Stomach (tissue), 9 donors: ENCODE measurements around the gene PPP1R14C. TPM values are rescaled to one million over a fixed set of nuclear protein-coding genes. Genes with fewer than 3 reads are reported as not detected.

Source experiments
- DNase-seq, 2 donors: peaks; one replicate each; pipeline versions ENCODE4 v3.0.0 to v3.0.0-alpha.2; 2013 to 2019
- H3K27ac ChIP-seq, 5 donors: fragments of 200-600 bp in 4 of 5; sonication (generic) in 4 of 5; one replicate each; pipeline ENCODE4 v1.5.1; 2013 to 2019; ENCODE audit warnings: mild to moderate bottlenecking in 1 of 5, moderate library complexity in 1 of 5
- H3K27me3 ChIP-seq, 3 donors: fragments of 200-600 bp; sonication (generic); one replicate each; pipeline ENCODE4 v1.5.1; 2017 to 2019; ENCODE audit warnings: mixed run types in 1 of 3
- H3K36me3 ChIP-seq, 4 donors: fragments of 200-600 bp; sonication (generic); 1 replicate in 3 of 4; 2 replicates in 1 of 4; pipeline ENCODE4 v1.5.1; 2016 to 2019
- H3K4me1 ChIP-seq, 4 donors: fragments of 200-600 bp; sonication (generic); one replicate each; pipeline ENCODE4 v1.5.1; 2016 to 2019
- H3K4me3 ChIP-seq, 4 donors: fragments of 200-600 bp; sonication (generic) in 3 of 4; one replicate each; pipeline ENCODE4 v1.5.1; 2016 to 2019; ENCODE audit warnings: mild to moderate bottlenecking in 1 of 4
- H3K9me3 ChIP-seq, 4 donors: fragments of 200-600 bp; sonication (generic); one replicate each; pipeline ENCODE4 v1.5.1; 2016 to 2019
- CTCF ChIP-seq, 7 experiments: fragments of 450-650 bp in 4 of 7; fragments of 200-600 bp in 3 of 7; sonication (generic) in 3 of 7; IDR thresholded peaks; one replicate each; pipeline ENCODE4 v1.5.1; 2016 to 2019; ENCODE audit warnings: antibody characterized with exemption in 7 of 7, control low read depth in 2 of 7, mild to moderate bottlenecking in 1 of 7
- EP300 ChIP-seq: sonication (generic); formaldehyde crosslinking; IDR thresholded peaks from one replicate; pipeline ENCODE4 v1.6.1; 2017; ENCODE audit warnings: antibody characterized with exemption
- POLR2A ChIP-seq, 4 donors: fragments of 450-650 bp; IDR thresholded peaks; one replicate each; pipeline ENCODE4 v1.6.1; 2016; ENCODE audit warnings: antibody characterized with exemption in 4 of 4, control low read depth in 2 of 4, mild to moderate bottlenecking in 1 of 4, moderate library complexity in 1 of 4
- POLR2AphosphoS5 ChIP-seq, 3 donors: sonication (generic); formaldehyde crosslinking; IDR thresholded peaks; one replicate each; pipeline ENCODE4 v1.6.1; 2016; ENCODE audit warnings: antibody characterized with exemption in 3 of 3
- WGBS, 5 donors: extraction: QIAGEN DNeasy Blood & Tissue Kit in 3 of 5; methylation state at CpG; one replicate each; pipeline versions ENCODE4 v1.1.5 to v1.1.7; 2013 to 2018; 5-methylcytosine and 5-hydroxymethylcytosine counted together
- intact Hi-C: fragments of 100-400 bp; cut with DNase I; formaldehyde crosslinking; loops from one replicate; pipeline ENCODE4 v1.15.1; 2023; ENCODE audit warnings: low total_unique reads
- polyA plus RNA-seq, 3 donors: library from polyadenylated mRNA; stranded (reverse); fragments of 200-250 nt; gene quantifications; one replicate each; pipeline ENCODE4 v1.2.3, GENCODE V29; 2013
- total RNA-seq, 5 donors: library from RNA; depleted of rRNA; stranded (reverse); fragments of >200 nt; gene quantifications; one replicate each; pipeline versions ENCODE4 v1.1.0 to v1.2.3, GENCODE V29; 2014 to 2016
- donor health status: healthy with polysubstance abuse.
- donor health status: Bipolar disorder and iron deficiency.
- donor health status: healthy.

The PPP1R14C gene
- total and polyA plus RNA-seq, 8 donors: 0.25 to 13.8 (median 4.1) TPM; not detected in 3

- TF ChIP-seq CTCF (IDR thresholded peaks at IDR 0.05) (no peak), POLR2A (IDR thresholded peaks at IDR 0.05) (no peak), POLR2AphosphoS5 (IDR thresholded peaks at IDR 0.05) (no peak), EP300 (no peak)
- WGBS, 5 donors: 90 to 95% (median 93%) methylated on average over 5 of the region's 5 CpGs
Observed at GRCh38 chr6:150233843-150234269, 91.0 kb downstream of the PPP1R14C start.

GRCh38 chr6:150235218-150235617 lies 92.4 kb downstream of the PPP1R14C start:
- 80 to 88% (median 86%) methylated on average over 5 of the region's 5 CpGs for WGBS, 5 donors
- TF ChIP-seq EP300 (no peak), CTCF (IDR thresholded peaks at IDR 0.05) (no peak), POLR2A (IDR thresholded peaks at IDR 0.05) (no peak), POLR2AphosphoS5 (IDR thresholded peaks at IDR 0.05) (no peak)
- intact Hi-C loops: no loop called here
- no peak overlapping the region for H3K27ac ChIP-seq
- H3K9me3 ChIP-seq: no peaks in the 10 kb centered on the region
- H3K4me1 ChIP-seq: no peaks in the 10 kb centered on the region
- peaks cover 0 to 11% (median 0%) of the 10 kb centered on the region in 3 donors for H3K27me3 ChIP-seq
- no peak overlapping the region for H3K4me3 ChIP-seq
- H3K36me3 ChIP-seq: no peaks in the 10 kb centered on the region
- no peak for DNase-seq

More at GRCh38 chr6:150233843-150234269, 91.0 kb downstream of the PPP1R14C start:
- H3K4me3 ChIP-seq: no peak overlapping the region
- intact Hi-C loops: no loop called here
- H3K9me3 ChIP-seq: no peaks in the 10 kb centered on the region
- H3K4me1 ChIP-seq: no peaks in the 10 kb centered on the region
- H3K27ac ChIP-seq: no peak overlapping the region
- H3K27me3 ChIP-seq: peaks cover 0 to 21% (median 0%) of the 10 kb centered on the region in 3 donors
- no peak for DNase-seq
- no peaks in the 10 kb centered on the region for H3K36me3 ChIP-seq

- no peak for TF ChIP-seq POLR2A (IDR thresholded peaks at IDR 0.05)
- no peaks in the 10 kb centered on the region for H3K4me1 ChIP-seq
- H3K36me3 ChIP-seq: no peaks in the 10 kb centered on the region
Observed at GRCh38 chr6:150236114-150236513, 93.3 kb downstream of the PPP1R14C start.

GRCh38 chr6:150236544-150236943 lies 93.7 kb downstream of the PPP1R14C start:
- no peaks in the 10 kb centered on the region for H3K4me1 ChIP-seq
- H3K9me3 ChIP-seq: no peaks in the 10 kb centered on the region
- no peaks in the 10 kb centered on the region for H3K36me3 ChIP-seq
- no peak overlapping the region for H3K4me3 ChIP-seq
- H3K27ac ChIP-seq: no peak overlapping the region
- TF ChIP-seq POLR2AphosphoS5 (IDR thresholded peaks at IDR 0.05) (no peak), POLR2A (IDR thresholded peaks at IDR 0.05) (no peak), EP300 (no peak), CTCF (IDR thresholded peaks at IDR 0.05) (no peak)
- no peaks in the 10 kb centered on the region for H3K27me3 ChIP-seq
- intact Hi-C loops: no loop called here
- DNase-seq: peak in 1 of 2 donors; percentile 40
- 49 to 73% (median 58%) methylated on average over 9 of the region's 9 CpGs for whole genome bisulfite sequencing, 5 donors

More at GRCh38 chr6:150236114-150236513, 93.3 kb downstream of the PPP1R14C start:
- H3K27ac ChIP-seq: no peak overlapping the region
- peaks cover 0 to 2% (median 0%) of the 10 kb centered on the region in 3 donors for H3K27me3 ChIP-seq
- intact Hi-C loops: no loop called here
- WGBS, 5 donors: 73 to 87% (median 82%) methylated on average over 8 of the region's 8 CpGs
- DNase-seq: no peak
- H3K4me3 ChIP-seq: no peak overlapping the region
- no peaks in the 10 kb centered on the region for H3K9me3 ChIP-seq

GRCh38 chr6:150237626-150238025 lies 94.8 kb downstream of the PPP1R14C start:
- Histone ChIP-seq H3K4me1 (no peaks in the 10 kb centered on the region), H3K36me3 (no peaks in the 10 kb centered on the region), H3K27ac (no peak overlapping the region), H3K9me3 (no peaks in the 10 kb centered on the region), H3K27me3 (no peaks in the 10 kb centered on the region), H3K4me3 (no peak overlapping the region)
- 81 to 92% (median 88%) methylated on average over 3 of the region's 3 CpGs for WGBS, 5 donors
- TF ChIP-seq POLR2A (IDR thresholded peaks at IDR 0.05): no peak
- TF ChIP-seq EP300: no peak
- TF ChIP-seq CTCF (IDR thresholded peaks at IDR 0.05): no peak
- TF ChIP-seq POLR2AphosphoS5 (IDR thresholded peaks at IDR 0.05): no peak
- no peak for DNase-seq
- intact Hi-C loops: no loop called here
